Chondrocyte (in vitro differentiated cells): ENCODE data around the gene STAM. TPM values are rescaled to one million over a fixed set of nuclear protein-coding genes. Genes with fewer than 3 reads are reported as not detected.
"Not testable (repeated sequence)": the region's sequence is repeated elsewhere in the genome, so short reads cannot be mapped to it uniquely, and the experiment has no call there.

ENCODE experiments used
- DNase-seq: peaks from one replicate; pipeline ENCODE4 v3.0.0; 2021; ENCODE audit warnings: mixed read lengths, low spot score
- H3K27ac Mint-ChIP-seq: one replicate; pipeline ENCODE4 v1.8.0; 2021; ENCODE audit warnings: mild to moderate bottlenecking, moderate library complexity, mixed read lengths; ENCODE audit not compliant: unreplicated experiment
- H3K27me3 Mint-ChIP-seq: 2 replicates; pipeline ENCODE4 v1.8.0; 2021; ENCODE audit warnings: low read depth, mixed read lengths
- H3K36me3 Mint-ChIP-seq: 2 replicates; pipeline ENCODE4 v1.8.0; 2021; ENCODE audit warnings: low read depth, mixed read lengths
- H3K4me1 Mint-ChIP-seq: 2 replicates; pipeline ENCODE4 v1.8.0; 2021; ENCODE audit warnings: low read depth, mild to moderate bottlenecking, mixed read lengths
- H3K4me3 Mint-ChIP-seq: one replicate; pipeline ENCODE4 v1.8.0; 2021; ENCODE audit warnings: mild to moderate bottlenecking, moderate library complexity, mixed read lengths; ENCODE audit not compliant: unreplicated experiment
- H3K9me3 Mint-ChIP-seq: 2 replicates; pipeline ENCODE4 v1.8.0; 2021; ENCODE audit warnings: low read depth, mixed read lengths
- total RNA-seq: library from RNA; stranded (reverse); gene quantifications from 3 replicates; pipeline ENCODE4 v1.2.1, GENCODE V29; 2021
- TF ChIP-seq, protein P1 (sequence below): fragments of 200-600 bp; sonication (generic); IDR thresholded peaks from 2 replicates; pipeline ENCODE4 v1.5.0; 2021; ENCODE audit warnings: antibody characterized with exemption, mild to moderate bottlenecking, moderate library complexity

Gene STAM
- total RNA-seq, 1 donor from 2014 or later, result 27.6 TPM

DNA sequence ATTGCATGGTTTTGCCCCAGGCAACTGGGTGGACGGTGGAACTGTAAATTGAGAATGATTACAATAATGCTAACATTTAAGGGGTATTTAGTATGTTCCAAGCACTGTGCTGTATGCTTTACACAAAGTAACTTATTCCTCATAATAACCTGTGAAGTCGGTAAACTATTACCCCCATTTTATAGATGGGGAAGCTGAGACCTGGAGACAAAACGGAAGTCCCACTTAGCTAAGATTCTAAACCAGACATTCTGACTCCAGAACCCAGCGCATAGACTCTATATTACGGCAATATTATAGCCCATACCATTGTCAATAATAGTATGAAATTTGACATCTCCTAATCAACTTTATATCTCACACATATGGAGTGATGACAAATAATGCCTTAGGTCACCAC, 68.1 kb downstream of the STAM start:
- Mint-ChIP-seq H3K4me1 (no peaks in the 10 kb centered on the region), H3K9me3 (no peaks in the 10 kb centered on the region), H3K4me3 (no peak overlapping the region), H3K36me3 (peaks cover 36% of the 10 kb centered on the region), H3K27me3 (no peaks in the 10 kb centered on the region), H3K27ac (no peak overlapping the region)
- TF ChIP-seq, protein P1, sequence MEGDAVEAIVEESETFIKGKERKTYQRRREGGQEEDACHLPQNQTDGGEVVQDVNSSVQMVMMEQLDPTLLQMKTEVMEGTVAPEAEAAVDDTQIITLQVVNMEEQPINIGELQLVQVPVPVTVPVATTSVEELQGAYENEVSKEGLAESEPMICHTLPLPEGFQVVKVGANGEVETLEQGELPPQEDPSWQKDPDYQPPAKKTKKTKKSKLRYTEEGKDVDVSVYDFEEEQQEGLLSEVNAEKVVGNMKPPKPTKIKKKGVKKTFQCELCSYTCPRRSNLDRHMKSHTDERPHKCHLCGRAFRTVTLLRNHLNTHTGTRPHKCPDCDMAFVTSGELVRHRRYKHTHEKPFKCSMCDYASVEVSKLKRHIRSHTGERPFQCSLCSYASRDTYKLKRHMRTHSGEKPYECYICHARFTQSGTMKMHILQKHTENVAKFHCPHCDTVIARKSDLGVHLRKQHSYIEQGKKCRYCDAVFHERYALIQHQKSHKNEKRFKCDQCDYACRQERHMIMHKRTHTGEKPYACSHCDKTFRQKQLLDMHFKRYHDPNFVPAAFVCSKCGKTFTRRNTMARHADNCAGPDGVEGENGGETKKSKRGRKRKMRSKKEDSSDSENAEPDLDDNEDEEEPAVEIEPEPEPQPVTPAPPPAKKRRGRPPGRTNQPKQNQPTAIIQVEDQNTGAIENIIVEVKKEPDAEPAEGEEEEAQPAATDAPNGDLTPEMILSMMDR, result no peak
- DNase-seq, result no peak

DNA sequence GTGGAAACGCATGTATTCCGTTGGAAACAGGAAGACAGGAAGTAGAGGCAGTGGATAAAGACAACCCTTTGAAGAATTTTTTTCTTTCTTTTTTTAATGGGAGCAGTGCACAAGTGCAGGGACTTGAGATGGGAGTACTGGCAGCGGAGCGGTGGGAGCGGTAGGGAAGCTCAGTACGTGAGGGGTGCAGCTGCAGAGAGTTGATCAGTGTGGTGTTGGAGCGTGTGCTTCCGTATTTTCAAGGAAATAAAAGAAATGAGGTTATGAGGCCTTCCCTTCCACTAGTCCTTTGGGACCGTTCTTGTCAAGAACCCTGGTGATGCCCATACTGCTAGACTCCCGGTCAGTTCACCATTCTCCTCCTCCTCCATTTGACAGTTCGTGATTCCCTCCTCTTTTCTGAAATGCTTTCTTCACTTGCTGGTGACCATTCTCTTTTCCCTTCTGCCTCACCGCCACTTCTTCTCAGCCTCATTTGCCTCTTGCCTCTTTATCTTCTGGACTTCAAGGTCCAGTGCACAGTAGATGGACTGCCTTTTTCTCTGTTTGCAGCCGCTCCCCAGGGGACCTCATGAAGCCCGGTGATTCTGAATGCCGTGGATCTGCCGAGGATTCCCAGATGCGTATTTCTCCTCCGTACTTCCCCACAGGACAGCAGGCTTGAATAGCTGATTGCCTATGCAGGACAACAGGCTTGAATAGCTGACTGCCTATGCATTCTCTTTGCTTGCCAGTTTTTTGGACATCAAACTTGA, 68.9 kb downstream of the STAM start:
- TF ChIP-seq, protein P1, result no peak
- H3K4me1 Mint-ChIP-seq, result no peaks in the 10 kb centered on the region
- H3K27me3 Mint-ChIP-seq, result no peaks in the 10 kb centered on the region
- DNase-seq, result no peak
- peaks cover 38% of the 10 kb centered on the region for H3K36me3 Mint-ChIP-seq
- peaks cover 3% of the 10 kb centered on the region for H3K9me3 Mint-ChIP-seq
- peak overlapping the region; percentile 64 for H3K4me3 Mint-ChIP-seq
- H3K27ac Mint-ChIP-seq, result peak overlapping the region; percentile 32

DNA sequence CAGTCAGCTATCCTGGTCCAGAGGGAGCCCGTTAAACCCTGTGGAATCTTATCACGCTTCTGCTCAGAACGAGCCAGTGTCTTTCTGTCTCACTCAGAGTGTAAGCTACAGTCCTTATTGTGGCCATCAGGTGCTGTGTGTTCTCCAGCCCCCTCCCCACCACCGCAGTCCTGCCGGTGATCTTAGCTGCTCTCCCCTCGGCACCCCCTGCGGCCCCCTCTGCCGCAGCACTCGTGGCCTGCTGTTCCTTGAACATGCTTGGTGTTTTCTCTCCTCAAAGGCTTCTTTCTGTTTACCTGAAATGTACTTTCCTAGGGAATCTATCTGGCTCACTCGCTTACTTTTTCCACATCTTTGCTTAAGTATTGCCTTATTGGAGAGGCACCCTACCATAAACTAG, 69.8 kb downstream of the STAM start:
- Mint-ChIP-seq H3K27me3 (no peaks in the 10 kb centered on the region), H3K36me3 (peaks cover 43% of the 10 kb centered on the region), H3K9me3 (peaks cover 3% of the 10 kb centered on the region), H3K4me1 (no peaks in the 10 kb centered on the region), H3K27ac (no peak overlapping the region), H3K4me3 (no peak overlapping the region)
- DNase-seq, result no peak
- TF ChIP-seq, protein P1, result no peak

DNA sequence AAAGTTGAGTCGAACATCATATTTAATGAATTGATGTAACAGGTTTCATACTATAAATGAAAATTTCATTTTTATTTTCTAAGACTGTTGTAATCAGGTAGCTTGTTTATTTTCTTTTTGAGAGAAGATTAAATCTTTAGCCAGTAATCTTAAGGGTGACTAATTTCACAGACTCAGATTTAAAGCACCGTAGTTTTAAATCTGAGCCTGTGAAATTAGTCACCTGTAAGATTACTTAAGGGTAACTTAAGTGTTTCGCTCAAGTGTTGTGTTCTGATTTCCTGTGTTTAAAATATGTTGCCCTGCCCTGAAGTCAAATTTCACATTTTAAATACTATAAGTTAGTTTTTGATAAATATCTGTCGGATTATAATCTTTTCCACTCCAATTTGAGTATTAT, 72.2 kb downstream of the STAM start:
- Mint-ChIP-seq H3K27ac (no peak overlapping the region), H3K27me3 (no peaks in the 10 kb centered on the region), H3K4me1 (no peaks in the 10 kb centered on the region), H3K36me3 (peaks cover 45% of the 10 kb centered on the region), H3K4me3 (no peak overlapping the region), H3K9me3 (peaks cover 8% of the 10 kb centered on the region)
- TF ChIP-seq, protein P1, result no peak
- DNase-seq, result no peak

DNA sequence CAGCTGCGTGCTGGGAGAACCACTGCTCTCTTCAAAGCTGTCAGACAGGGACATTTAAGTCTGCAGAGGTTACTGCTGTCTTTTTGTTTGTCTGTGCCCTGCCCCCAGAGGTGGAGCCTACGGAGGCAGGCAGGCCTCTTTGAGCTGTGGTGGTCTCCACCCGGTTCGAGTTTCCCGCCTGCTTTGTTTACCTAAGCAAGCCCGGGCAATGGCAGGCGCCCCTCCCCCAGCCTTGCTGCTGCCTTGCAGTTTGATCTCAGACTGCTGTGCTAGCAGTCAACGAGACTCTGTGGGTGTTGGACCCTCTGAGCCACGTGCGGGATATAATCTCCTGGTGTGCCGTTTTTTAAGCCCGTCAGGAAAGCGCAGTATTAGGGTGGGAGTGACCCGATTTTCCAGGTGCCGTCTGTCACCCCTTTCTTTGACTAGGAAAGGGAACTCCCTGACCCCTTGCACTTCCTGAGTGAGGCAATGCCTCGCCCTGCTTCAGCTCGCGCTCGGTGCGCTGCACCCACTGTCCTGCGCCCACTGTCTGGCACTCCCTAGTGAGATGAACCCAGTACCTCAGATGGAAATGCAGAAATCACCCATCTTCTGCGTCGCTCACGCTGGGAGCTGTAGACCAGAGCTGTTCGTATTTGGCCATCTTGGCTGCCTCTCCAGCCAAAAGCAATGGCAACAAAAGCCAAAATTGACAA, 78.5 kb downstream of the STAM start:
- not testable (repeated sequence) for H3K4me3 Mint-ChIP-seq, H3K9me3 Mint-ChIP-seq, DNase-seq, H3K27me3 Mint-ChIP-seq, H3K4me1 Mint-ChIP-seq, H3K27ac Mint-ChIP-seq
- peaks cover 26% of the 10 kb centered on the region for H3K36me3 Mint-ChIP-seq
